GM18517 (cell line): ENCODE data around the gene SLC4A9.

Experiments
- ATAC-seq: cut with Tn5 transposase; IDR thresholded peaks from one replicate; pipeline ENCODE4 v1.9.1; 2021; ENCODE audit warnings: mild to moderate bottlenecking, moderate library complexity; ENCODE audit not compliant: unreplicated experiment

SLC4A9 gene, protein sequence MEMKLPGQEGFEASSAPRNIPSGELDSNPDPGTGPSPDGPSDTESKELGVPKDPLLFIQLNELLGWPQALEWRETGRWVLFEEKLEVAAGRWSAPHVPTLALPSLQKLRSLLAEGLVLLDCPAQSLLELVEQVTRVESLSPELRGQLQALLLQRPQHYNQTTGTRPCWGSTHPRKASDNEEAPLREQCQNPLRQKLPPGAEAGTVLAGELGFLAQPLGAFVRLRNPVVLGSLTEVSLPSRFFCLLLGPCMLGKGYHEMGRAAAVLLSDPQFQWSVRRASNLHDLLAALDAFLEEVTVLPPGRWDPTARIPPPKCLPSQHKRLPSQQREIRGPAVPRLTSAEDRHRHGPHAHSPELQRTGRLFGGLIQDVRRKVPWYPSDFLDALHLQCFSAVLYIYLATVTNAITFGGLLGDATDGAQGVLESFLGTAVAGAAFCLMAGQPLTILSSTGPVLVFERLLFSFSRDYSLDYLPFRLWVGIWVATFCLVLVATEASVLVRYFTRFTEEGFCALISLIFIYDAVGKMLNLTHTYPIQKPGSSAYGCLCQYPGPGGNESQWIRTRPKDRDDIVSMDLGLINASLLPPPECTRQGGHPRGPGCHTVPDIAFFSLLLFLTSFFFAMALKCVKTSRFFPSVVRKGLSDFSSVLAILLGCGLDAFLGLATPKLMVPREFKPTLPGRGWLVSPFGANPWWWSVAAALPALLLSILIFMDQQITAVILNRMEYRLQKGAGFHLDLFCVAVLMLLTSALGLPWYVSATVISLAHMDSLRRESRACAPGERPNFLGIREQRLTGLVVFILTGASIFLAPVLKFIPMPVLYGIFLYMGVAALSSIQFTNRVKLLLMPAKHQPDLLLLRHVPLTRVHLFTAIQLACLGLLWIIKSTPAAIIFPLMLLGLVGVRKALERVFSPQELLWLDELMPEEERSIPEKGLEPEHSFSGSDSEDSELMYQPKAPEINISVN

GRCh38 chr5:140360101-140360500 is at the start of gene SLC4A9:
Gene SLC4A9 (plus strand): TSS chr5:140360194. CDS start chr5:140360237, 43 bp downstream.
- ATAC-seq = no peak

DNA sequence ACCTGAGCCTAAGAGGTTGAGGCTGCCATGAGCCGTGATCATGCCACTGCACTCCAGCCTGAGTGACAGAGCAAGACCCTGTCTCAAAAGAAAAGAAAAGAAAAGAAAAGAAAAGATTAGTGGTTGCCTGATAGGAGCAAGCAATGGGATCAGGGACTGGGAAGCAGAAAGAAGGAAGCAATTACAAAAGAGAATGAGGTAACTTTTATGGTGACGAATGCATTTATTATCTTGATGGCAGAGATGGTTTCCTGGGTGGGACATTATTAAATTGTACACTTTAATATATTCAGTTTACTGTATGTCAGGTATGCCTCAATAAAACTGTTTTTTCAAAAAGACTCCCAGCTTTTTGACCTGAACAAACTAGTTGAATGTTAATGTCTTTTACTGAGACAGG is 49.6 kb upstream of the SLC4A9 start:
- no peak for ATAC-seq

GRCh38 chr5:140311011-140311467 is 49.0 kb upstream of the SLC4A9 start:
- ATAC-seq = no peak

DNA sequence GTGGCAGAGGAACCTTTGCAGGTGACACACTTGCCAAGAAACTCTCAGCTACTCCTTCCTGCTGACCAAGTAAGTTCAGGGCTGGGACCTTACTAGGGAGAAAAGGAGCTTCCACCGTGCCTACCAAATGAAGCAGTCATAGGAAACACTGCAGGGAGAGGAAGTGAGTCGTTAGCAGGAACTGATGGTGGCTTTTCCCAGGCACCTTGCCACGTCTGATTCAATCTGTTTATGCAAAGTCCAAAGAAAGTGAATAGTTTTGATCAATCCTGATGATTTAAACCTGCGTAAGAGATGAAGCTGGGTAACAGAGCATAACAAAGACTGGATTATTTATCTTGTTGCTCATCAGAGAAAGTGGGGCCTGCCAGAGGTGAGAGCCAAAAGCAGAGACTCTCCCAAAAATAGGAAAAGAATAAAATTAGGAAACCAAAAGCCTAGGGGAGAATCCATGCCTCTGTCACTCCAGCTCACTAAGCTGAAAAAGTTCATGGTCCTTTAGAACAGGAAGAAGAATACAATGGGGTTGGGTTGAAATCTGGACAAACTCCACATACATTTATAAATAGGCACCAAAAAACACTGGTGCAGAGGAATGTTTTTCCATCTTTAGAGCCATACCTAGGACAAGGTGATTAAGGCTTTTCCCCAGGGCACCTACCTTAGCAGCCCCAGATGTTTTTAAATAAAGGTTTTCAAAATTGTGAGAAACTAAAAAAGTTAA is 47.8 kb upstream of the SLC4A9 start:
- ATAC-seq = no peak

DNA sequence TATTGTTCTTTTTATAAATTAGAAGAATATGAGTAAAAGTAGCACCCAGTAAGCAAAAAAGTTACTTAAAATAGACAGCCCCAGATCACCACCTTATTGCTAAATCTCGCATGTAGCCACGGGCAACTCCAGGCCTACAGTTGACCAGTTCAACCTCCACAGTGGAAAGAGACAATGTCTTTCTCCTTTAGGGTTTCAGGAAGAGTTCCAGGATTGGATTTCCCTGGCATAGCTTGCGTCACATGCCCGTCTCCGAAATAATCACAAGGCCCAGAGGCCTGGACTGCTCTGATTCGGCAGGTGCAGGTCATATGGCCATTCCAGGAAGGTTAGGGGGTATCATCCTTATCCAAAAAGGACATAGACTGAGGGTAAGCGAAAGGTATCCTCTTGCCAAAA is 47.2 kb upstream of the SLC4A9 start:
- no peak for ATAC-seq

GRCh38 chr5:140317859-140318258 is 42.1 kb upstream of the SLC4A9 start:
- no peak for ATAC-seq

DNA sequence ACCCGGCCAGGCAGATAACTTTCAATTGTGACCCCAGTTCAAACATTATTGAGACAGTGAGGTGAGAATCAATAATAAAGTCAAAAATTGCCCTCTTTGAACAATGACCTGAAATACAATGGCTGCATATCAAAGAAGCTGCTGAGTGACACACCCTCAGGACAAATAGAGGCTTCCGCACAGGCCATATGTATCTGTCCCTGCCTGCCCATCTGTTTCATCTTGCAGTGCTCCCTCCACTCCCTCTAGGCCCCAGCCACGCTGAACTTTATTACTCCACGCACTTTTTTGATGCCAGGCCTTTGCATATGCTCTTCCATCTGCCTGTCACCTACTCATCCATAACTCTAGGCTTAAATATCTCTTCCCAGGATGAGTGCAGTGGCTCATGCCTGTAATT is 41.2 kb upstream of the SLC4A9 start:
- no peak for ATAC-seq

GRCh38 chr5:140319833-140320232 is 40.2 kb upstream of the SLC4A9 start:
- no peak for ATAC-seq

GRCh38 chr5:140321796-140322195 is 38.2 kb upstream of the SLC4A9 start:
- ATAC-seq = no peak

GRCh38 chr5:140322751-140323731 is 37.0 kb upstream of the SLC4A9 start:
- no peak for ATAC-seq

GRCh38 chr5:140324041-140324600 is 35.9 kb upstream of the SLC4A9 start:
- ATAC-seq = no peak

DNA sequence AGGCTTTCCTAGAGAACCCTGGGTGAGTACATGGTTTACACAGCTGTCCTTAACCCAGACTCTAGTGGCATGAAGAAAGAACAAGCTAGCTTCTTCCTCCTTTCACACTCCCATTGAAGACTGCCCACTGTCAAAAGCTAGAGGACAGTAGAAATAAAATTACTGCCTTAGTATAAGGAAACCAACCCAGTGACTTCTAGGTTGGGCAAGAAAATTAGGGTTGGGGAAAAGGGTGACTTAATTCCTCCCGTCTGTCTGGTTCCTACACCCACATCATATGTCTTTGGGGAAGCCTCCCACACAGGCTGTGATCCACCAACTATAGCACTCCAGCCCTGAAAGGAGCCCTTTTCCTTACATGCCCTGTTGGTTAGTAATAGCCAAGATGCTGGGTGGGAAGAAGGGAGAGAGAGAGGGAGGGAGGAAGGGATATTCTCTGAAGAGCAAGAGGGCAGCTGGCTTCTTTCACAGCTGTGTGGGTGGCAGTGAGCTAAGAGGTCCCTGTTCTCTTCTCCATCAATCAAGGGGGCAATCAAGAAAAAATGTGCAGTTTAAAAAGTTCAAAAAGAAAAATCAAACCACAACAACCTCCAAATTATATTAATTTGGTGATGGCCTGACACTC is 35.3 kb upstream of the SLC4A9 start:
- no peak for ATAC-seq

GRCh38 chr5:140325486-140325885 is 34.5 kb upstream of the SLC4A9 start:
- ATAC-seq = no peak

- no peak for ATAC-seq
These were observed 32.4 kb upstream of the SLC4A9 start for GRCh38 chr5:140327589-140327988.

- no peak for ATAC-seq
These were observed 31.8 kb upstream of the SLC4A9 start for GRCh38 chr5:140328036-140328764.

DNA sequence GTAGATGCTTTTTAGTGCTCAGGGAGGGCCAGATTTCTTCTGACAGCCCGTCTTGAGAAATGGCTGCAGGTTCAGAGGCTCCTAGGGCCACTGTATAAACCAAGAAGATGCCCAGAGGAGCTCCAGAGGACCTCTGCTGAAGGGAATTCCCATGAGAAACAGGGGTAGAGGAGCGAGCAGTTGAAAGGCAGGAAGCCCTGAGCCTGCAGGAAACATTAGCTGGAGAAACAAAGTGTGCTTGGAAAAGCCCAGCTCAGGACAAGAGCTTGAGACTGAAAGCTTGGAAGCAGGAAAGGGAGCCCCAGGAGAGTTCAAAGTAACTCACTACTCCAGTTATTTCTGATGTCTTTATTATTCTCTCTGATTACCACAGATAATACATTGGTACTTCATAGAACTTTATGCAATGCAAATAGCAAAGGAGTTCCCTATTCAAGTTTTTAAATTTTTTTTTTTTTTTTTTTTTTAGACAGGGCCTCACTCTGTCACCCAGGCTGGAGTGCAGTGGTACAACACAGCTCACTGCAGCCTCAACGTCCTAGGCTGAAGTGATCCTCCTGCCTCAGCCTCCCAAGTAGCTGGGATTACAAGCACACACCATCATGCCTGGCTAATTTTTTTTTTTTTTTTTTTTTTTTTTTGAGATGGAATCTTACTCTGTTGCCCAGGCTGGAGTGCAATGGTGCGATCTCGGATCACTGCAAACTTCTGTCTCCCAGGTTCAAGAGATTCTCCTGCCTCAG is 30.1 kb upstream of the SLC4A9 start:
- no peak for ATAC-seq

DNA sequence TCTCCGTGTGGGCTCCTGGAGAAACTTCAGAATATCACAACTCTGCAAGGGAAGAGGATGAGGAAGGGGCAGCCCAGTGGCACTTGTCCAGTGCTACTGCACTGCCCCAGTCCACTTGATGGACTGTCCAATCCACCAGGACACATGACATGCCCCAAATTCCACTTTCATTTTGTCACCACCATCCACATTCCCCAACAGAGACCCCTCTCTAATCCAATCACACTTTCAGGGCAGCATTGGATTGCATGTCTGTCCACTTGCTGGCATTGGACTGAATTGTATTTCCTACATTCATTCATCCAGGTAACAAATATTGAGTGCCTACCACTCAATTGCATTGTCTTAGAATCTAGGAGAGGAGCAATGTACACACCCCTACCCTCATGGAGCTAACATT is 28.4 kb upstream of the SLC4A9 start:
- ATAC-seq = no peak

DNA sequence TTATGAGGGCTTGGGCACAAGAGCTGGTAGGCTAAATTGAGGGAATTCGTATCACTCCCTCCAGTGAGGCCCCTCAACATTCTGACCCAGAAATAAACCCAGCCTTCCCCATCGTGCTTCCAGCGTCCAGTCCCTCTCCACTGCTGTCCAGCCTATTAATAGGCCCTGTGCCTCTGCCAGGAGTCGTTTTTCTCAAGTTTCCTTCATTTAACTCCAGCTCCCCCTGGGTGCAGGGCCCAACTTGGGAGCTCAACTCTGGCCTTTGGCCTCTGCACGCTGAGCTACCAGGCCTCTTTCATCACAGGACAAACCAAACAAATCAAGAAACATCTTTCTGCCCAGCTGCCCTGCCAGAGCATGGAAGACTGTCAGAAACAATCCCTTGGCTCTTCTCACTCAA is 23.6 kb upstream of the SLC4A9 start:
- no peak for ATAC-seq
